K562 (cell line): Measurements from ENCODE around the gene RAMACL. TPM values are rescaled to one million over a fixed set of nuclear protein-coding genes. Genes with fewer than 3 reads are reported as not detected.

Source experiments
- ATAC-seq: fragments of 200-7000 bp; cut with Tn5 transposase; 3 replicates; pipeline ENCODE4 v1.9.1; 2020; ENCODE audit warnings: moderate library complexity
- BruUV-seq: library from RNA; stranded (reverse); fragments of 400-500 nt; replicated peaks from 2 replicates; lab custom pipeline; 2021; lab: Mats Ljungman, UMichigan
- CTCF ChIA-PET: fragments of 300-600 bp; formaldehyde crosslinking; extraction: SDS; loops from one replicate; lab custom pipeline; 2021; ENCODE audit warnings: low intra/inter-chr PET ratio; lab: Yijun Ruan, JAX
- POLR2A ChIA-PET: fragments of 300-600, 350-650 bp; sonication (Branson Sonifier 250); formaldehyde crosslinking; extraction: SDS; loops from one replicate; lab custom pipeline; 2021; ENCODE audit warnings: antibody characterized with exemption, inconsistent platforms; lab: Yijun Ruan, JAX
- DNase-seq, 4 experiments: peaks; one replicate each; pipeline versions ENCODE4 v3.0.0 to v3.0.0-alpha.2; 2011 to 2018; ENCODE audit warnings: low spot score in 3 of 4, mixed read lengths in 3 of 4; ENCODE audit errors: extremely low read depth in 1 of 4
- FAIRE-seq: peaks from 2 replicates; lab custom pipeline; 2011; peaks lifted over from hg19 to GRCh38; lab: Jason Lieb, UNC
- H2AFZ ChIP-seq: 2 replicates; pipeline ENCODE4 v1.6.0; 2011; ENCODE audit warnings: low read depth, low read length, control low read depth, inconsistent platforms
- H3K27ac ChIP-seq: fragments of 200-600 bp; 3 replicates; pipeline ENCODE4 v1.8.0; 2011; ENCODE audit warnings: low read depth, mild to moderate bottlenecking, control low read depth, inconsistent platforms, low read length, moderate library complexity, mixed read lengths; ENCODE audit errors: extremely low read depth
- H3K27me3 ChIP-seq, 2 experiments: fragments of 300-600 bp in 1 of 2; 2 replicates in 1 of 2; 3 replicates in 1 of 2; pipeline versions ENCODE4 v1.6.0 to v1.8.0; 2011; ENCODE audit warnings: inconsistent platforms in 2 of 2, low read length in 2 of 2, mild to moderate bottlenecking in 1 of 2, mixed read lengths in 1 of 2, moderate library complexity in 1 of 2; ENCODE audit not compliant: control insufficient read depth in 2 of 2, insufficient read depth in 2 of 2
- H3K36me3 ChIP-seq: fragments of 300-600 bp; 3 replicates; pipeline ENCODE4 v1.8.0; 2011; ENCODE audit warnings: mild to moderate bottlenecking, low read length, inconsistent platforms; ENCODE audit not compliant: control insufficient read depth, insufficient read depth
- H3K4me1 ChIP-seq, 2 experiments: fragments of 200-600 bp in 1 of 2; replicated peaks in 1 of 2; 2 replicates in 1 of 2; 3 replicates in 1 of 2; pipeline versions ENCODE4 v1.5.1 to v1.8.0; 2011; ENCODE audit warnings: inconsistent platforms in 2 of 2, low read length in 2 of 2, mild to moderate bottlenecking in 1 of 2, mixed read lengths in 1 of 2, moderate library complexity in 1 of 2; ENCODE audit not compliant: control insufficient read depth in 2 of 2, insufficient read depth in 2 of 2
- H3K4me2 ChIP-seq: 2 replicates; pipeline ENCODE4 v1.6.1; 2011; ENCODE audit warnings: low read length, control low read depth, inconsistent platforms, mixed read lengths; ENCODE audit not compliant: insufficient read depth
- H3K4me3 ChIP-seq: fragments of 200-600 bp; sonication (generic), shearing (Covaris generic); 2 replicates; pipeline ENCODE4 v1.5.1; 2016; ENCODE audit warnings: control low read depth, inconsistent platforms
- H3K79me2 ChIP-seq: fragments of 200-600 bp; 3 replicates; pipeline ENCODE4 v1.8.0; 2011; ENCODE audit warnings: low read length, inconsistent platforms; ENCODE audit not compliant: control insufficient read depth, insufficient read depth
- H3K9ac ChIP-seq, 2 experiments: 2 replicates each; pipeline versions ENCODE4 v1.6.0 to v1.6.1; 2011; ENCODE audit warnings: low read depth in 2 of 2, low read length in 2 of 2, control low read depth in 1 of 2, inconsistent platforms in 1 of 2, mild to moderate bottlenecking in 1 of 2, mixed read lengths in 1 of 2; ENCODE audit not compliant: insufficient read depth in 1 of 2
- H3K9me1 ChIP-seq: one replicate; pipeline ENCODE4 v1.6.0; 2011; ENCODE audit warnings: inconsistent platforms, mild to moderate bottlenecking, low read length, moderate library complexity; ENCODE audit not compliant: control insufficient read depth, insufficient read depth
- H3K9me3 ChIP-seq: replicated peaks from 2 replicates; pipeline ENCODE4 v1.5.1; 2011; ENCODE audit warnings: low read depth, low read length, inconsistent platforms; ENCODE audit not compliant: control insufficient read depth, insufficient read depth
- H4K20me1 ChIP-seq: replicated peaks from 2 replicates; pipeline ENCODE4 v1.6.1; 2011; ENCODE audit warnings: low read length, inconsistent platforms, mixed read lengths; ENCODE audit not compliant: control insufficient read depth, insufficient read depth
- CBFA2T2 ChIP-seq: fragments of 450-650 bp; conservative IDR thresholded peaks from 2 replicates; pipeline ENCODE4 v1.6.1; 2017; ENCODE audit warnings: mild to moderate bottlenecking
- CCNT2 ChIP-seq: IDR thresholded peaks from 2 replicates; pipeline ENCODE4 v1.6.1; 2011; ENCODE audit warnings: borderline replicate concordance, low read depth, mild to moderate bottlenecking, moderate library complexity, mixed read lengths, low read length; ENCODE audit not compliant: insufficient read length; ENCODE audit errors: extremely low read depth
- CREB1 ChIP-seq, 2 experiments: sonication (generic) in 1 of 2; formaldehyde crosslinking in 1 of 2; IDR thresholded peaks; 2 replicates each; pipeline versions ENCODE4 v1.6.1 to v1.8.0; 2012 to 2022; ENCODE audit warnings: inconsistent platforms in 1 of 2, mild to moderate bottlenecking in 1 of 2, missing genetic modification reagents in 1 of 2, moderate library complexity in 1 of 2
- FOSL1 ChIP-seq: fragments of 200-800 bp; sonication (Bioruptor generic); conservative IDR thresholded peaks from 2 replicates; pipeline ENCODE4 v1.6.1; 2016; ENCODE audit warnings: missing genetic modification characterization, missing compliant biosample characterization
- NCOA1 ChIP-seq: fragments of 450-650 bp; IDR thresholded peaks from 2 replicates; pipeline ENCODE4 v1.6.1; 2016; ENCODE audit warnings: low read depth
- RFX1 ChIP-seq: fragments of 450-650 bp; IDR thresholded peaks from 2 replicates; pipeline ENCODE4 v1.6.1; 2016; ENCODE audit warnings: mild to moderate bottlenecking, moderate library complexity
- RHOXF2B ChIP-seq: fragments of 250-450 bp; sonication (Bioruptor Pico); conservative IDR thresholded peaks from 2 replicates; pipeline ENCODE4 v1.5.1; 2021
- SAP30 ChIP-seq: fragments of 200-600 bp; sonication (generic); IDR thresholded peaks from 2 replicates; pipeline ENCODE4 v1.6.1; 2012; ENCODE audit warnings: borderline replicate concordance, low read depth, mild to moderate bottlenecking, moderate library complexity, low read length, control low read depth, inconsistent platforms; ENCODE audit not compliant: insufficient read depth, poor library complexity, severe bottlenecking
- SIN3A ChIP-seq, 2 experiments: fragments of 150-350 bp in 1 of 2; IDR thresholded peaks; 2 replicates each; pipeline ENCODE4 v1.6.1; 2011 to 2016; ENCODE audit warnings: borderline replicate concordance in 2 of 2, low read depth in 2 of 2, low read length in 2 of 2, mild to moderate bottlenecking in 2 of 2, moderate library complexity in 2 of 2; ENCODE audit not compliant: control insufficient read depth in 1 of 2
- SMAD2 ChIP-seq: fragments of 150-350 bp; IDR thresholded peaks from 2 replicates; pipeline ENCODE4 v1.6.1; 2014; ENCODE audit warnings: low read depth, mild to moderate bottlenecking, low read length
- SNRNP70 ChIP-seq: fragments of 200-400 bp; formaldehyde crosslinking; optimal IDR thresholded peaks from 2 replicates; pipeline ENCODE3; 2017; ENCODE audit warnings: low read depth, low read length
- TAF15 ChIP-seq: fragments of 200-400 bp; formaldehyde crosslinking; IDR thresholded peaks from 2 replicates; pipeline ENCODE4 v1.6.1; 2017; ENCODE audit warnings: mild to moderate bottlenecking, low read depth, low read length, moderate library complexity
- TCF7L2 ChIP-seq: fragments of 150-350 bp; IDR thresholded peaks from 2 replicates; pipeline ENCODE4 v1.6.1; 2016; ENCODE audit warnings: low read depth, mild to moderate bottlenecking, low read length, moderate library complexity
- ZBTB7A ChIP-seq: IDR thresholded peaks from 2 replicates; pipeline ENCODE4 v1.6.1; 2011; ENCODE audit warnings: low read depth, mild to moderate bottlenecking, low read length, moderate library complexity, borderline replicate concordance; ENCODE audit not compliant: control insufficient read depth
- ZBTB8A ChIP-seq: fragments of 450-650 bp; IDR thresholded peaks from 2 replicates; pipeline ENCODE4 v1.6.1; 2018; ENCODE audit warnings: mild to moderate bottlenecking, moderate library complexity; ENCODE audit not compliant: partially characterized antibody
- ZNF134 ChIP-seq: fragments of 250-450 bp; sonication (Bioruptor Pico); conservative IDR thresholded peaks from 2 replicates; pipeline ENCODE4 v1.4.0; 2020
- ZNF174 ChIP-seq: fragments of 250-450 bp; sonication (Bioruptor Pico); IDR thresholded peaks from 2 replicates; pipeline ENCODE4 v1.4.0; 2020; ENCODE audit warnings: mild to moderate bottlenecking
- ZNF224 ChIP-seq: sonication (generic); formaldehyde crosslinking; IDR thresholded peaks from 2 replicates; pipeline ENCODE4 v1.8.0; 2022; ENCODE audit warnings: mild to moderate bottlenecking, missing genetic modification reagents
- ZNF57 ChIP-seq: fragments of 450-650 bp; formaldehyde crosslinking; IDR thresholded peaks from 2 replicates; pipeline ENCODE4 v1.4.0; 2020; ENCODE audit warnings: mild to moderate bottlenecking, moderate library complexity
- ZNF584 ChIP-seq: fragments of 200-800 bp; sonication (Bioruptor generic); IDR thresholded peaks from 2 replicates; pipeline ENCODE4 v1.6.1; 2016; ENCODE audit warnings: low read depth, mild to moderate bottlenecking, missing genetic modification characterization, missing compliant biosample characterization
- ZNF644 ChIP-seq: fragments of 200-800 bp; sonication (Bioruptor generic); IDR thresholded peaks from 2 replicates; pipeline ENCODE4 v1.6.1; 2016; ENCODE audit warnings: low read depth, missing genetic modification characterization, missing compliant biosample characterization
- ZNF668 ChIP-seq: fragments of 250-450 bp; sonication (Bioruptor Pico); IDR thresholded peaks from 2 replicates; pipeline ENCODE4 v1.8.0; 2022; ENCODE audit warnings: mild to moderate bottlenecking, inconsistent platforms
- ZNF699 ChIP-seq: fragments of 250-450 bp; sonication (Bioruptor Pico); IDR thresholded peaks from 2 replicates; pipeline ENCODE4 v1.8.0; 2021; ENCODE audit warnings: mild to moderate bottlenecking, moderate library complexity; ENCODE audit not compliant: insufficient replicate concordance
- WGBS: fragments of 100-300 bp; shearing (Covaris generic); methylation state at CpG from one replicate; pipeline ENCODE4 v1.1.6; 2016; ENCODE audit warnings: low coverage, mixed read lengths; ENCODE audit not compliant: insufficient coverage; ENCODE audit errors: missing lambda C conversion rate; 5-methylcytosine and 5-hydroxymethylcytosine counted together
- in situ Hi-C: fragments of 300-500 bp; cut with MboI; formaldehyde crosslinking; loops from 4 replicates; pipeline ENCODE4 v1.15.0; 2018; ENCODE audit warnings: inconsistent platforms, mixed read lengths
- intact Hi-C: fragments of 100-400 bp; cut with micrococcal nuclease; formaldehyde crosslinking; loops from 2 replicates; pipeline ENCODE4 v1.14.2; 2022
- polyA plus RNA-seq, 8 experiments: library from polyadenylated mRNA; depleted of rRNA in 4 of 8; stranded (reverse) in 5 of 8; unstranded in 3 of 8; fragments of >200 nt; fragmentation: Nextera tagmentation in 2 of 8; fragmentation: Illumina TruSeq in 1 of 8; extraction: Ambion mirVana in 2 of 8; extraction: Trizol in 1 of 8; gene quantifications; 2 replicates each; pipeline versions ENCODE4 v1.2.1 to v1.2.3, GENCODE V29; 2011 to 2014; ENCODE audit warnings: inconsistent platforms in 1 of 8, missing spikeins in 1 of 8
- total RNA-seq, 7 experiments: library from RNA; depleted of rRNA in 6 of 7; stranded (reverse); fragments of >200 nt in 6 of 7; fragmentation: Illumina TruSeq in 2 of 7; extraction: Trizol in 2 of 7; gene quantifications; 2 replicates each; pipeline versions ENCODE4 v1.2.1 to v1.2.3, GENCODE V29; 2011 to 2021; ENCODE audit warnings: low replicate concordance in 1 of 7

RAMACL gene
- total and polyA plus RNA-seq, 9 of the 15 experiments (the other 6 are each of a cell fraction or from before 2014, with no cell fraction given): 0.11 to 1.7 (median 0.41) TPM; not detected in 1

- TF ChIP-seq ZNF224 (CRISPR knock-in tag): no peak
- TF ChIP-seq ZNF174 (CRISPR knock-in tag): no peak
- no peak for TF ChIP-seq ZNF699
- TF ChIP-seq RFX1: no peak
- TF ChIP-seq SAP30: no peak
- TF ChIP-seq CBFA2T2: no peak
Observed at GRCh38 chr6:166611631-166612030, 25.2 kb upstream of the RAMACL start (continued).

GRCh38 chr6:166610069-166610468 is 23.6 kb upstream of the RAMACL start:
- H3K9me3 ChIP-seq: no peaks in the 10 kb centered on the region
- no peak overlapping the region for H3K27ac ChIP-seq
- H4K20me1 ChIP-seq: peaks cover 6% of the 10 kb centered on the region; the same call in 1 of the 2 replicates
- ChIA-PET POLR2A (interaction anchor here (0.7 kb wide), 1 partner anchor 233 kb away, joined by 3 read pairs; no protein-coding TSS in a partner anchor), CTCF (no interaction called here)
- peaks cover 27 to 40% of the 10 kb centered on the region in 2 experiments for H3K27me3 ChIP-seq
- no peak for ATAC-seq
- no peak for DNase-seq
- H2AFZ ChIP-seq: no peak overlapping the region
- H3K4me2 ChIP-seq: no peak overlapping the region
- intact Hi-C loops: no loop called here
- in situ Hi-C loops: no loop called here
- FAIRE-seq: no peak
- no peak for TF ChIP-seq CCNT2
- TF ChIP-seq FOSL1 (tag): no peak
- no peak for TF ChIP-seq ZNF584 (CRISPR knock-in tag)
- no peak for TF ChIP-seq SMAD2
- TF ChIP-seq ZNF668: no peak
- TF ChIP-seq CREB1 (IDR thresholded peaks at IDR 0.05): no peak
- TF ChIP-seq CREB1 (CRISPR knock-in tag; IDR thresholded peaks at IDR 0.05): no peak
- no peak for TF ChIP-seq NCOA1
- TF ChIP-seq ZBTB8A: no peak
- no peak for TF ChIP-seq ZNF57
- no peak for TF ChIP-seq TAF15
- TF ChIP-seq ZNF644 (tag): no peak
- no peak for TF ChIP-seq ZNF134 (CRISPR knock-in tag)
- no peak for TF ChIP-seq SNRNP70
- no peak for TF ChIP-seq ZBTB7A
- no peak for TF ChIP-seq RHOXF2B (CRISPR knock-in tag)
- TF ChIP-seq TCF7L2: no peak
- TF ChIP-seq SIN3A (IDR thresholded peaks at IDR 0.05; ENCODE audit: borderline replicate concordance in 2 of 2, control insufficient read depth in 1 of 2, low read depth in 2 of 2, low read length in 2 of 2): no peak
- H3K36me3 ChIP-seq: no peaks in the 10 kb centered on the region
- no peak overlapping the region for H3K4me3 ChIP-seq
- H3K79me2 ChIP-seq: no peaks in the 10 kb centered on the region
- no TSS peak for BruUV-seq
- WGBS: 0% methylated on average over 9 of the region's 9 CpGs
- no peak overlapping the region for H3K9ac ChIP-seq
- H3K4me1 ChIP-seq: no peaks in the 10 kb centered on the region
- no peaks in the 10 kb centered on the region for H3K9me1 ChIP-seq
